B cell (primary cell): ENCODE measurements around the gene SYN1.

ENCODE experiments used
- EZH2 ChIP-seq: IDR thresholded peaks from 2 replicates; pipeline ENCODE4 v1.6.1; 2012; ENCODE audit warnings: borderline replicate concordance, low read depth, mild to moderate bottlenecking, moderate library complexity, low read length; ENCODE audit not compliant: insufficient read depth, poor library complexity, severe bottlenecking
- TF ChIP-seq, protein P1 (sequence below): fragments of 200-600 bp; IDR thresholded peaks from one replicate; pipeline ENCODE4 v1.8.0; 2022; ENCODE audit warnings: antibody characterized with exemption, mild to moderate bottlenecking

DNA sequence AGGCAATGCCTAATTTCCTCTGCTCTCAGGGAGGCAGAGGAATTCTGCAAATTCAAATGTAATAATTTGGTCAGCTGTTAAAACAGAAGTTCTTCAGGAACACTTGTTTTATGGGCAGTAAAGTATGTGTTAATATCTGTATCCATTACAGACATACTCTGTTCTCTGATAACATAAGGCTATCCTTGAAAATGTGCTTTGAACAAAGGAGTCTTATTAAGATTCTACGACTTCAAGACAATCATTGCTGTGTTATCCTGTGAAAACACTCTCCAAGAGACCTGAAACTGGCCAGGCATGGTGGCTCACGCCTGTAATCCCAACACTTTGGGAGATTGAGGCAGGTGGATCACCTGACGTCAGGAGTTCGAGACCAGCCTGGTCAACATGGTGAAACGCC lies 12.0 kb upstream of the SYN1 start:
- TF ChIP-seq, protein P1, sequence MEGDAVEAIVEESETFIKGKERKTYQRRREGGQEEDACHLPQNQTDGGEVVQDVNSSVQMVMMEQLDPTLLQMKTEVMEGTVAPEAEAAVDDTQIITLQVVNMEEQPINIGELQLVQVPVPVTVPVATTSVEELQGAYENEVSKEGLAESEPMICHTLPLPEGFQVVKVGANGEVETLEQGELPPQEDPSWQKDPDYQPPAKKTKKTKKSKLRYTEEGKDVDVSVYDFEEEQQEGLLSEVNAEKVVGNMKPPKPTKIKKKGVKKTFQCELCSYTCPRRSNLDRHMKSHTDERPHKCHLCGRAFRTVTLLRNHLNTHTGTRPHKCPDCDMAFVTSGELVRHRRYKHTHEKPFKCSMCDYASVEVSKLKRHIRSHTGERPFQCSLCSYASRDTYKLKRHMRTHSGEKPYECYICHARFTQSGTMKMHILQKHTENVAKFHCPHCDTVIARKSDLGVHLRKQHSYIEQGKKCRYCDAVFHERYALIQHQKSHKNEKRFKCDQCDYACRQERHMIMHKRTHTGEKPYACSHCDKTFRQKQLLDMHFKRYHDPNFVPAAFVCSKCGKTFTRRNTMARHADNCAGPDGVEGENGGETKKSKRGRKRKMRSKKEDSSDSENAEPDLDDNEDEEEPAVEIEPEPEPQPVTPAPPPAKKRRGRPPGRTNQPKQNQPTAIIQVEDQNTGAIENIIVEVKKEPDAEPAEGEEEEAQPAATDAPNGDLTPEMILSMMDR, result no peak
- no peak for TF ChIP-seq EZH2
